ENCODE measurements around the gene PKNOX2. TPM values are rescaled to one million over a fixed set of nuclear protein-coding genes. Genes with fewer than 3 reads are reported as not detected.

Gene PKNOX2
- total and polyA plus RNA-seq, 2 of the 4 experiments (the other 2 are of a cell fraction), result 0.72 to 2.3 TPM

GRCh38 chr11:125384825-125385224, 220.3 kb downstream of the PKNOX2 start:
- H2BK120ac ChIP-seq (ENCODE audit: low read depth, low read length), result no peak overlapping the region
- H2AFZ ChIP-seq (replicated peaks; ENCODE audit: low read length, poor library complexity), result no peak overlapping the region
- no peak overlapping the region for H3K27ac ChIP-seq (ENCODE audit: insufficient read depth, low read length)
- no peaks in the 10 kb centered on the region for H4K20me1 ChIP-seq (ENCODE audit: insufficient read depth, low read length)
- dilution Hi-C loops (cut with HindIII; ENCODE audit: low sequenced_read_pairs, unreplicated experiment) (no loop called here), intact Hi-C loops (cut with micrococcal nuclease) (no loop called here), in situ Hi-C loops (cut with MboI; ENCODE audit: low sequenced_read_pairs) (no loop called here)
- peaks cover 5% of the 10 kb centered on the region; the same call in 1 of the 2 replicates for H3K4me1 ChIP-seq (ENCODE audit: control insufficient read depth, insufficient read depth, low read length)
- H4K5ac ChIP-seq (ENCODE audit: low read depth, low read length), result no peak overlapping the region
- no peak overlapping the region for H3K14ac ChIP-seq (replicated peaks; ENCODE audit: low read depth, low read length)
- no peak overlapping the region for H3K56ac ChIP-seq (ENCODE audit: extremely low read depth, insufficient read depth, low read length)
- H3K23ac ChIP-seq (ENCODE audit: low read depth, low read length), result no peak overlapping the region
- 96% methylated on average over 3 of the region's 4 CpGs; no CpG with 5 or more reads in 1 of the 2 experiments for WGBS, 2 experiments (ENCODE audit: extremely low coverage in 2 of 2, insufficient read length in 1 of 2)
- ATAC-seq (ENCODE audit: low read depth) (no peak), DNase-seq (no peak)
- no peaks in the 10 kb centered on the region for H3K9me3 ChIP-seq (ENCODE audit: control insufficient read depth, insufficient read depth, low read length)
- H4K8ac ChIP-seq (ENCODE audit: low read depth in 2 of 2, low read length in 2 of 2), result no peak overlapping the region
- H3K27me3 ChIP-seq (ENCODE audit: control insufficient read depth, insufficient read depth, low read length), result peaks cover 6% of the 10 kb centered on the region; the same call in 1 of the 2 replicates
- TF ChIP-seq RFX5 (IDR thresholded peaks at IDR 0.05; ENCODE audit: low read depth, low read length) (no peak), CEBPB (IDR thresholded peaks at IDR 0.05; ENCODE audit: low read depth, low read length) (peak; percentile 10; the same call in 1 of the 2 replicates)
- no peak overlapping the region for H3K4me2 ChIP-seq (ENCODE audit: low read depth, low read length)
- no peak overlapping the region for H2BK5ac ChIP-seq (ENCODE audit: low read depth, low read length, poor library complexity, severe bottlenecking)
- H3K9ac ChIP-seq (ENCODE audit: low read depth, low read length), result no peak overlapping the region
- H3K9me1 ChIP-seq (ENCODE audit: insufficient read depth, low read length), result peaks cover 11% of the 10 kb centered on the region; the same call in 1 of the 2 replicates
- CTCF ChIA-PET, result no interaction called here
- H3K18ac ChIP-seq (ENCODE audit: low read depth, low read length), result no peak overlapping the region
- no peaks in the 10 kb centered on the region for H3K79me1 ChIP-seq (ENCODE audit: low read depth in 1 of 2, low read length in 2 of 2)
- H2BK20ac ChIP-seq (ENCODE audit: low read depth, low read length), result no peak overlapping the region
- H3K36me3 ChIP-seq (ENCODE audit: control insufficient read depth, insufficient read depth, low read length), result no peaks in the 10 kb centered on the region
- H3K4ac ChIP-seq (ENCODE audit: low read depth, low read length), result no peak overlapping the region
- no peak overlapping the region for H3K4me3 ChIP-seq (ENCODE audit: insufficient read depth, low read depth, low read length)
- POLR2A ChIA-PET (ENCODE audit: unreplicated experiment), result no interaction called here
- no peak overlapping the region for H2AK5ac ChIP-seq (ENCODE audit: low read depth, low read length)
- no peak overlapping the region for H2BK15ac ChIP-seq (ENCODE audit: low read depth, low read length)
- BruUV-seq (replicated peaks), result no TSS peak
- no peak overlapping the region for H4K91ac ChIP-seq (ENCODE audit: insufficient read depth, low read depth, low read length)
- no peak overlapping the region for H2AK9ac ChIP-seq (replicated peaks; ENCODE audit: low read depth, low read length, poor library complexity)

All from IMR-90 (cell line).